ENCODE data around the gene ZNF580. TPM values are rescaled to one million over a fixed set of nuclear protein-coding genes. Genes with fewer than 3 reads are reported as not detected.

Gene ZNF580
- total RNA-seq, 1 donor from 2014 or later, result 37.4 TPM

- DNase-seq (ENCODE audit: extremely low spot score, unreplicated experiment), result no peak
- Mint-ChIP-seq H3K4me1 (ENCODE audit: unreplicated experiment) (peaks cover 17% of the 10 kb centered on the region), H3K9me3 (no peaks in the 10 kb centered on the region), H3K4me3 (no peak overlapping the region), H3K27ac (no peak overlapping the region), H3K36me3 (peaks cover 5% of the 10 kb centered on the region), H3K27me3 (no peaks in the 10 kb centered on the region)
- no peak for TF ChIP-seq CTCF (conservative IDR thresholded peaks at IDR 0.05)
Measured at GRCh38 chr19:55680339-55681130, 39.7 kb downstream of the ZNF580 start.

- TF ChIP-seq CTCF (conservative IDR thresholded peaks at IDR 0.05), result no peak
- no peak overlapping the region for H3K27ac Mint-ChIP-seq
Measured at GRCh38 chr19:55681131-55682092, 40.6 kb downstream of the ZNF580 start.

GRCh38 chr19:55683449-55684261 lies 42.9 kb downstream of the ZNF580 start:
- no peaks in the 10 kb centered on the region for H3K4me1 Mint-ChIP-seq (ENCODE audit: unreplicated experiment)
- TF ChIP-seq CTCF (conservative IDR thresholded peaks at IDR 0.05), result no peak
- peak overlapping the region; percentile 34 for H3K4me3 Mint-ChIP-seq
- H3K36me3 Mint-ChIP-seq, result peaks cover 3% of the 10 kb centered on the region
- H3K27ac Mint-ChIP-seq, result peak overlapping the region; percentile 92
- H3K27me3 Mint-ChIP-seq, result no peaks in the 10 kb centered on the region
- no peak for DNase-seq (ENCODE audit: extremely low spot score, unreplicated experiment)
- no peaks in the 10 kb centered on the region for H3K9me3 Mint-ChIP-seq

More at GRCh38 chr19:55681131-55682092, 40.6 kb downstream of the ZNF580 start:
- Mint-ChIP-seq H3K27me3 (no peaks in the 10 kb centered on the region), H3K9me3 (no peaks in the 10 kb centered on the region), H3K36me3 (peaks cover 3% of the 10 kb centered on the region), H3K4me3 (no peak overlapping the region), H3K4me1 (ENCODE audit: unreplicated experiment) (peaks cover 14% of the 10 kb centered on the region)
- no peak for DNase-seq (ENCODE audit: extremely low spot score, unreplicated experiment)

- Mint-ChIP-seq H3K27ac (peak overlapping the region; percentile 26), H3K9me3 (no peaks in the 10 kb centered on the region)
Measured at GRCh38 chr19:55684946-55685681, 44.3 kb downstream of the ZNF580 start.

More at GRCh38 chr19:55684946-55685681, 44.3 kb downstream of the ZNF580 start:
- Mint-ChIP-seq H3K4me3 (no peak overlapping the region), H3K27me3 (no peaks in the 10 kb centered on the region), H3K36me3 (no peaks in the 10 kb centered on the region), H3K4me1 (ENCODE audit: unreplicated experiment) (no peaks in the 10 kb centered on the region)
- no peak for DNase-seq (ENCODE audit: extremely low spot score, unreplicated experiment)
- no peak for TF ChIP-seq CTCF (conservative IDR thresholded peaks at IDR 0.05)

All from type B pancreatic cell (in vitro differentiated cells).